Stimulated activated memory B cell treated with anti-CD40 and anti-IgM and Interleukin-4, amounts not matched to agents 10 μg/mL and 1 μg/mL and 100 μg/mL, for 72 hours (primary cell): ENCODE data around the gene JARID2.

Experiments
- ATAC-seq: fragments of 150-1000 bp; cut with Tn5 transposase; 2 replicates; pipeline ENCODE4 v1.10.0; 2021
- H3K27ac Mint-ChIP-seq: one replicate; pipeline ENCODE4 v1.8.0; 2022; ENCODE audit warnings: mild to moderate bottlenecking, mixed read lengths
- H3K27me3 Mint-ChIP-seq: one replicate; pipeline ENCODE4 v1.8.0; 2022; ENCODE audit warnings: mixed read lengths
- H3K36me3 Mint-ChIP-seq: one replicate; pipeline ENCODE4 v1.8.0; 2022; ENCODE audit warnings: mixed read lengths
- H3K4me1 Mint-ChIP-seq: one replicate; pipeline ENCODE4 v1.8.0; 2022; ENCODE audit warnings: mixed read lengths
- H3K4me3 Mint-ChIP-seq: one replicate; pipeline ENCODE4 v1.8.0; 2022; ENCODE audit warnings: mild to moderate bottlenecking, moderate library complexity, mixed read lengths
- H3K9me3 Mint-ChIP-seq: one replicate; pipeline ENCODE4 v1.8.0; 2022; ENCODE audit warnings: mixed read lengths

Gene JARID2

DNA sequence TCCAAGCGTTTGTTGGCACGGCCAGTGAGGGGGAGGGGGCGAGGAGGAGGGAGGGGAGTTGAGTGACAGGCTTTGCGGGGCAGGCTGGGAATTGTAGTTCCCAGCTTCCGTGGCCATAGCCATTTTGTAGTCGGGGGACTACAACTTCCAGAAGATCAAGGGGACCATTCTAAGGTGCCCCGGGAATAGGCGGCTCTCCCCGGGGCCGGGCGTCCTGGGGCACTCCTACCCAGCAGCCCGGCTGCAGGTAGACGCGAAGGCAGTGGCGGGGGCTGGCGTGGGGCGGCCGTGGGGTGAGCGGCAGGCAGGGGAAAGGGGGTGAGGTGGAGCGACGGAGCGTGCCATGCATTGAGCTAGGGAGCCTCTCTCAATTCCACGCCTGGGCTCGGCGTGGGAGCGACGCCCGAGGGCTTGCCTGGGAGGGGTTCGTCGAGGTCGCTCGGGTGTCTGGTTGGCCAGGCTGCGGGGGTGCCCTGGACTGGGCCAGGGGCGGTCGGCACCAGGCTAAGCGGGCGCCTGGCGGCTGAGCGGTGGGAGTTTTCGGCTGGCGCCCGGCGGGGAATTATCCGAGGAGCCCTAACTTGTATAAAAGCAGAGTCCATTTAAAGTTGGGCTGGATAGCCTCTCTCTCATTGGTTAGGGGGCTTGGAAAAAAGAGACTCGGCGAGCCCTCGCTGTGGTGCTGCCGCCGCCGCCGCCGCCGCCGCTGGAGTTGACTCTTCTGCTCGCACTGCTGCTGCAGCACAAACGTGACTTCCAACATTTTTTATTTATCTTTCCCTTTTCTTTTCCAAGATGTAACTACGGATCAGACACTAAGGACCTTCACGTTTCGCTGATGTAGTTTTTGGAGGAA is at the start of gene JARID2:
JARID2 (plus strand) TSS at position 709 of the 856 bp plus-strand sequence. CDS start 471 bp downstream, outside the sequence.
- ATAC-seq = peak; percentile 84
- Mint-ChIP-seq H3K36me3 (peaks cover 5% of the 10 kb centered on the region), H3K27ac (peak within 1 kb of the TSS; percentile 98), H3K4me3 (peak within 1 kb of the TSS; percentile 99), H3K4me1 (peaks cover 34% of the 10 kb centered on the region), H3K9me3 (no peaks in the 10 kb centered on the region), H3K27me3 (no peaks in the 10 kb centered on the region)

DNA sequence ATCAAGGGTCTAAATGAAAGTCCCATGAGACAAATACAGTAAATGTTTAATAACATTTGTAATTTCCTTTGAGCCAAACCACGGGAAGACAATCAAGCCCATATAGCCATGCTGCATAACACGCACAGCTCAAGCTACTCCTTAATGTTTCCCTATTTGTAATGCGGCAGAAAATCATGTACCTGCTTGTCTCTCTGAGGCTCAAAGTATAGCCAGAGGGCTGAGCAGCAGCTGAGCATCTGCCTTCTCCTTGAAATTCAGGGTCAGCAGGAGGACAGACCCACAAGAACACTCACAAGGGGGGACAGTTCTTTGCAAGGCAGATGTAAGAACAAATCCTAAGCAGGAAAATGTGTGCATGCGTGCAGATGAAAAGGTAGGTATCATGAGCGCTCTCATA is 45.8 kb upstream of the JARID2 start:
- Mint-ChIP-seq H3K4me3 (no peak overlapping the region), H3K4me1 (no peaks in the 10 kb centered on the region), H3K36me3 (no peaks in the 10 kb centered on the region), H3K27ac (no peak overlapping the region), H3K27me3 (peaks cover 9% of the 10 kb centered on the region), H3K9me3 (no peaks in the 10 kb centered on the region)
- ATAC-seq = no peak

DNA sequence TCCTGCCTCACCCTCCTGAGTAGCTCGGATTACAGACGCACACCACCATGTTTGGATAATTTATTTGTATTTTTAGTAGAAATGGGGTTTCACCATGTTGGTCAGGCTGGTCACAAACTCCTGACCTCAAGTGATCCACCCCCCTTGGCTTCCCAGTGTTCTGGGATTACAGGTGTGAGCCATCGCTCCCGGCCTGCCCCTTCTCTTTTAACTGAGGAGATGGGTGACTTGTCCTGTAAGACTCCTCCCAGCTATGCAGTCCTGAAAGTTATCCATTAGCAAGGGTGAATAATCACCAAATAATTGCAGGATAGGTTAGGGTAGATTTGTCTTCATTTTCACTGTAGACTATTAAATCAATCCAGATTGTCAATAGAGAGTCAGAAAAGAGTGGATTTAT is 40.5 kb upstream of the JARID2 start:
- H3K36me3 Mint-ChIP-seq = no peaks in the 10 kb centered on the region
- peaks cover 9% of the 10 kb centered on the region for H3K27me3 Mint-ChIP-seq
- H3K4me3 Mint-ChIP-seq = no peak overlapping the region
- H3K4me1 Mint-ChIP-seq = peaks cover 6% of the 10 kb centered on the region
- no peak for ATAC-seq
- no peak overlapping the region for H3K27ac Mint-ChIP-seq
- H3K9me3 Mint-ChIP-seq = no peaks in the 10 kb centered on the region

DNA sequence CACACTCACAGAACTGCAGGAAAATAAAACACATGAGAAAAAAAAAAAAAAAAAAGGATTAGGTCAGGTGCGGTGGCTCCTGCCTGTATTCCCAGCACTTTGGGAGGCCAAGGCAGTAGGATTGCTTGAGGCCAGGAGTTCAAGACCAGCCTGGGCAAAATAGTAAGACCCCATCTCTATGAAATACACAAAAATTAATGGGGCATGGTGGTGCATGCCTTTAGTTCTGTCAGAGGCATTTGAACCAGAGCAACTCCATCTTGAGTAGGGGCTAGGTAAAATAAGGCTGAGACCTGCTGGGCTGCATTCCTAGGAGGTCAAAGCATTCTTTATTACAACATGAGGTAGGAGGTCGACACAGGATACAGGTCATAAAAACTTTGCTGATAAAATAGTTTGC is 39.0 kb upstream of the JARID2 start:
- H3K36me3 Mint-ChIP-seq = no peaks in the 10 kb centered on the region
- no peak overlapping the region for H3K4me3 Mint-ChIP-seq
- H3K27ac Mint-ChIP-seq = no peak overlapping the region
- no peaks in the 10 kb centered on the region for H3K9me3 Mint-ChIP-seq
- H3K27me3 Mint-ChIP-seq = peaks cover 9% of the 10 kb centered on the region
- no peak for ATAC-seq
- peaks cover 6% of the 10 kb centered on the region for H3K4me1 Mint-ChIP-seq

DNA sequence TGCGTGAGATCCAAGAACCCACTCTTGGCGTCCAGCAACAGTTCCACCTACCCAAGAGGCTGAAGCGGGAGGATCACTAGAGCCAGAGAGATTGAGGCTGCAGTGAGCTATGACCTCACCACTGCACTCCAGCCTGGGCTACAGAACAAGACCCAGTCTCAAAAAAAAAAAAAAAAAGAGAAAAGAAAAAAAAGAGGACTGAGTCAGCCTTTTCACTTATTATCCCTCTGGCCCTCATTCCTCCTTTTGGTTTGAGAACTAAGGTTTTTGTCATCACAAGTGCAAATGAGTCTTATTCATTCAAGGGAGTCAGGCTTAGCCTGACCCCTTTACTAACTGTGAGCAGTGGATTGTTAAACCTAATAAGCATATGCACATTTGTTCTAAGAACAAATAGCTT is 37.9 kb upstream of the JARID2 start:
- ATAC-seq = no peak
- no peak overlapping the region for H3K4me3 Mint-ChIP-seq

DNA sequence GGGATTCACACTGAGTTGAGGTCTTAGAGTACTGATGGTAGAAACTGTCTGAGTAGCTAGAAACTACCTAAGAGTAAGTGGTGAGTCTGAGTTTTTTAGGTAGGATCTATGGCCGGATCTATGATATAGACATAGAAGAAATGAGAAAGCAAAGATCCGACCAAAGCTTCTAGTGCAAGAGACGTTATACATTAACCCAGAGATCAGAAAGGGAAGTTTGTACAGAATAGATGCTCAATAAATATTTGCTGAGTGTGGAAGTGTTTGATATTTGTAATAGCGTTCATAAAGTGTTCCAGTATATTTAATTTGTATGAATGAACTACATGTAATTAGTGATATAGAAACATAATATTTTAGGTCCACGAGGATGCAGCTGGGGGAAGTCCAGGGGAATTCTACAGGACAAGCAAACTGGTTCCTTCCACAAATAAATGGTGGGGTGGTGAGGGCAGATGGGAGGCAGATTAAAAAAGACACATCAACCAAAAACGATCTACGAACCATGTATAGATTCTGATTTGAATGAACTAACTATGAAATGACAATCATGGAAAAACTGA is 31.9 kb upstream of the JARID2 start:
- no peaks in the 10 kb centered on the region for H3K9me3 Mint-ChIP-seq
- peaks cover 16% of the 10 kb centered on the region for H3K4me1 Mint-ChIP-seq
- no peak overlapping the region for H3K4me3 Mint-ChIP-seq
- H3K27ac Mint-ChIP-seq = peak overlapping the region; percentile 37
- H3K36me3 Mint-ChIP-seq = no peaks in the 10 kb centered on the region
- ATAC-seq = no peak
- H3K27me3 Mint-ChIP-seq = no peaks in the 10 kb centered on the region

More for the DNA sequence above, 37.9 kb upstream of the JARID2 start:
- Mint-ChIP-seq H3K36me3 (no peaks in the 10 kb centered on the region), H3K27me3 (peaks cover 1% of the 10 kb centered on the region), H3K9me3 (no peaks in the 10 kb centered on the region), H3K27ac (no peak overlapping the region), H3K4me1 (peaks cover 6% of the 10 kb centered on the region)

DNA sequence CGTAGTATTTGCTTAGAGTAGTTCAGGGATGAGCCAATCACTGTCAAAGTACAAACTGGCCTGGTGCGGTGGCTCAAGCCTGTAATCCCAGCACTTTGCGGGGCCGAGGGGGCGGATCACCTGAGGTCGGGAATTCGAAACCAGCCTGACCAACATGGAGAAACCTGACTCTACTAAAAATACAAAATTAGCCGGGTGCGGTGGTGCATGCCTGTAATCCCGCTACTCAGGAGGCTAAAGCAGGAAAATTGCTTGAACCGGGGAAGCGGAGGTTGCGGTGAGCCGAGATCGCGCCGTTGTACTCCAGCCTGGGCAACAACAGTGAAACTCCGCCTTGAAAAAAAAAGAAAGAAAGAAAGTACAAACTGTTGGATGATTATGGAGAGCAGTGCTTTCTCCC is 27.5 kb upstream of the JARID2 start:
- Mint-ChIP-seq H3K9me3 (no peaks in the 10 kb centered on the region), H3K27ac (no peak overlapping the region), H3K4me1 (peaks cover 22% of the 10 kb centered on the region), H3K36me3 (no peaks in the 10 kb centered on the region), H3K4me3 (no peak overlapping the region), H3K27me3 (no peaks in the 10 kb centered on the region)
- ATAC-seq = no peak

DNA sequence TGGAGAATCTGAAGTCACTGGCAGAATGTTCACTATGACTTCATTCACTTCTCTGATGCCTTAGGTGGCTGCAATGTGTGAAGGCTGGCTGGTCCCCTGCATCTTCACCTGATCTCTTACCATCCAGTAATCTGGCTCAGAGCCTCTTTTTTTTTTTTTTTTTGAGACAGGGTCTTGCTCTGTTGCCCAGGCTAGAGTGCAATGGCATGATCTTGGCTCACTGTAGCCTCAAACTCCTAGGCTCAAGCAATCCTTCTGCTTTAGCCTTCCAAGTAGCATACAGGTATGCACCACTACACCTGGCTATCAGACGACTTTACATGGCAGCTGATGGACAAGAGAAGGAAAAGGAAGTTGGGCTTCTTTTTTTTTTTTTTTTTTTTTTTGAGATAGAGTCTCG is 25.8 kb upstream of the JARID2 start:
- ATAC-seq = no peak
- H3K36me3 Mint-ChIP-seq = no peaks in the 10 kb centered on the region
- peaks cover 13% of the 10 kb centered on the region for H3K4me1 Mint-ChIP-seq
- H3K4me3 Mint-ChIP-seq = no peak overlapping the region
- H3K9me3 Mint-ChIP-seq = no peaks in the 10 kb centered on the region
- H3K27ac Mint-ChIP-seq = no peak overlapping the region
- H3K27me3 Mint-ChIP-seq = no peaks in the 10 kb centered on the region

DNA sequence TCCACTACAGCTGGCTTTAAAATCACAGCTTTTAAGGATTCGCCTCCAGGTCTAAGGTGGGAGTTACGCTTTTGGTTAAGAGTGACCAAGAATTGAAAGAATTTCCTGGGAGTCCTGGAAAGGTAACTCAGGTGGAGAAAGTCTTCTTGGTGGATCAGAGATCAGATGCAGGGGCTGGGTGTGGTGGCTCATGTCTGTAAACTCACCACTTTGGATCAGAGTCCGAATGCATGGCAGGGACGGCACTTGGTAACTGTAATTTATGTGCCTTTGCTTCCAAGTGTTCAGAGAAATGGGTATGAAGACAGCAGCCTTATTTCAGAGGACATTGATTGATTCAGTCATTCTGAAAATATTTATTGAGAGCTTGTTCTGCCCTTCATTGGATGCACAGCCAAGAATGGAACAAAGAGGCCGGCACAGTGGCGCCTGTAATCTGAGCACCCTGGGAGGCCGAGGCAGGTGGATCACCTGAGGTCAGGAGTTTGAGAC is 18.0 kb upstream of the JARID2 start:
- peaks cover 12% of the 10 kb centered on the region for H3K4me1 Mint-ChIP-seq
- no peak overlapping the region for H3K27ac Mint-ChIP-seq
- H3K4me3 Mint-ChIP-seq = no peak overlapping the region
- no peaks in the 10 kb centered on the region for H3K9me3 Mint-ChIP-seq
- no peaks in the 10 kb centered on the region for H3K36me3 Mint-ChIP-seq
- no peaks in the 10 kb centered on the region for H3K27me3 Mint-ChIP-seq
- no peak for ATAC-seq

DNA sequence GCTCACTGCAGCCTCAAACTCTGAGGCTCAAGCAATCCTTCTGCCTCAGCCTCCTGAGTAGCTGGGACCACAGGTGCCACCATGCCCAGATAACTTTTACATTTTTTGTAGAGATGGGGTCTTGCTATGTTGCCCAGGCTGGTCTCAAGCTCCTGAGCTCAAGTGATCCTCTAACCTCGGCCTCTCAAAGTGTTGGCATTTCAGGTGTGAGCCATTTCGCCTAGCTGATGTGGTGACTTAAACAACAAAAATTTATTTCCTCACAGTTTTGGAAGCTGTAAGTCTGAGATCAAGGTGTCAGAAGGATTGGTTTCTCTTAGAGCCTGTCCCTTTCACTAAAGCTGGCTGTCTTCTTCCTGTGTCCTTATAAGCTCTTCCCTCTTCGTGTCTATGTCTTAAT is 15.0 kb upstream of the JARID2 start:
- H3K27me3 Mint-ChIP-seq = no peaks in the 10 kb centered on the region
- H3K4me3 Mint-ChIP-seq = no peak overlapping the region
- no peak for ATAC-seq
- no peak overlapping the region for H3K27ac Mint-ChIP-seq
- H3K9me3 Mint-ChIP-seq = no peaks in the 10 kb centered on the region
- no peaks in the 10 kb centered on the region for H3K36me3 Mint-ChIP-seq
- H3K4me1 Mint-ChIP-seq = peaks cover 6% of the 10 kb centered on the region

DNA sequence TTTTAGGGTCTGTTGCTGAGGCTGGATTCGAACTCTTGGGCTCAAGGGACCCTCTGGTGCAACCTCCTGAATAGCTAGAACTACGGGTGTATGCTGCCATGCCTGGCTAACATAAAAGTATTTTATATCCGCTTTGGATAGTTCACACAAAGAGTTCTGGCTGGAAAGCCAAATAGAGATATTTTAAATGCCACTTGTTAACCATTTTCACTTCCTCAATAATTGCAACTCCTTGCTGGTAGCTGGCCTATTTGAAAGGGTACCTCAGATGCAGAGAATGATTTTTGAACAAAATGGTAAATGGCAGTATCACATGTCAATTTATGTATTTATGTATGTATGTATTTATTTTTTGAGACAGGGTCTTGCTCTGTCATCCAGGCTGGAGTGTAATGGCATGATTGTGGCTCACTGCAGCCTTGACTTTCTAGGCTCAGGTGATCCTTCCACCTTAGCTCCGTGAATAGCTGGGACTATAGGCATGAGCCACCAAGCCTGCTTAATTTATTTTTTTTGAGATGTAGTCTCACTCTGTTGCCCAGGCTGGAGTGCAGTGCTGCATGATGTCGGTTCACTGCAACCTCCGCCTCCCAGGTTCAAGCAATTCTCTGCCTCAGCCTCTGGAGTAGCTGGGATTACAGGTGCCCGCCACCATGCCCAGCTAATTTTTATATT is 12.9 kb upstream of the JARID2 start:
- Mint-ChIP-seq H3K36me3 (no peaks in the 10 kb centered on the region), H3K27me3 (no peaks in the 10 kb centered on the region), H3K9me3 (no peaks in the 10 kb centered on the region), H3K27ac (no peak overlapping the region), H3K4me3 (no peak overlapping the region), H3K4me1 (peaks cover 6% of the 10 kb centered on the region)
- peak; percentile 74 for ATAC-seq

DNA sequence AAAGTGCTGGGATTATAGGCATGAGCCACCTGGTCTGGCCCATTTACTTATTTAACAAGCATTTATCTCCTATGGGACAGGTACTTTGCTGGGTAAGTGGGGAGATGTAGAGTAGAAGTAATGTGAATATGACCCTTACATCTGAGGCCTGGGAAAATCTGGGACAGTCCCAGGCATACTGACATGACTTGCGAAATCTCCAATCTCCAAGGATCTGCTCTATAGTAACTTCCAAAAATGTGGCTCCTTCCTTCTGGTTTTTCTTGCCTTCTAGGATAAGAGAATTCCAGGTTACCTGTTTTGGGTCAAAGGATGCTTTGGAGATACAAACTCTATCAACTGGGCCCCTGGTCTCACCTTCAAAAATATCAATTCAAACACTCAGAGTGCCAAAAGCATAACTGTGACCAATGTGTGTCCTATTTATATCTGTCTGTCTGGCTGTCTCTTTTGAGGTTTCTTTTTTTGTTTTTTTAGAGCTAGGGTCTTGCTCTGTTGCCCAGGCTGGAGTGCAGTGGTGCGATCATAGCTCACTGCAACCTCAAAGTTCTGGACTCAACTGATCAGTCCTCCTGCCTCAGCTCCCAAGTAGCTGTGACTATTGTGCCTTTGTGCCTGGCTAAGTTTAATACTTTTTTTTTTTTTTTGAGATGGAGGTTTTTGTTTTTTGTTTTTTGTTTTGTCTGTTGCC is 11.7 kb upstream of the JARID2 start:
- Mint-ChIP-seq H3K27me3 (no peaks in the 10 kb centered on the region), H3K27ac (no peak overlapping the region), H3K4me3 (no peak overlapping the region), H3K36me3 (no peaks in the 10 kb centered on the region), H3K4me1 (peaks cover 6% of the 10 kb centered on the region), H3K9me3 (no peaks in the 10 kb centered on the region)
- no peak for ATAC-seq

DNA sequence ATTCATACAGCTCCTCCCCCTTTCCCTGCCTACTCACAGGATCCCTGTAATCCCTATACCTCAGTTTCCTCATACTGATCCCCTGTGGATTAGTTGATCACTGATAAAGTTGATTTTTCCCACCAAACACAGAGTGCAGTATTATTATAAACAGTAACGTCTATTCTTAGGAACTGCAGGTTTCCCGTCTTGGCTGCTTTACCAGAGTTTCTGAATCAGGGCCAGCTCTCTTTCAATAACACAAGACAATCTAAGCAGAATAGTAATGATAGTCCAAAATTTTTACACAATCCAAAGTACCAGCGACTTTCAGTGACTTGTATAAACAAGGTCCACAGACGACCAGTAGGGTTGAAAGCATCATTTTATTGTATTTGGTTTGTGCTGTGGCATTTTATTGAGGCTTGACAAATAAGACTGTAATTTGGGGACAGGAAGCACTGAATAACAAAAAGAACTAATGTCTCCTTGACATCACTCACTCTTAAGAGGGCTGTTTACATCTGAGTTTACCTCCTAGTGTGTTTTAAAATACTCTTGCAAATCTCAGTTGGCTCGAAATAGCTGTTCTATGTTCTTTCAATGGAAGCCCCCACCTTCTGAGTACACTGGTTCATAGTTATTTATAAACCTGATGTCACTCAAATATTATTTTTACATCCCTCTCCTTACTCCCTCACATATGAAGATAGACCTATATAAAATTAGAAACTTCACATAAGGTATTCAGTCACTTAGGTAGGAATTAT is 6.1 kb upstream of the JARID2 start:
- no peaks in the 10 kb centered on the region for H3K9me3 Mint-ChIP-seq
- H3K36me3 Mint-ChIP-seq = no peaks in the 10 kb centered on the region
- H3K4me1 Mint-ChIP-seq = no peaks in the 10 kb centered on the region
- no peak for ATAC-seq
- no peak overlapping the region for H3K4me3 Mint-ChIP-seq
- H3K27ac Mint-ChIP-seq = no peak overlapping the region
- H3K27me3 Mint-ChIP-seq = no peaks in the 10 kb centered on the region

DNA sequence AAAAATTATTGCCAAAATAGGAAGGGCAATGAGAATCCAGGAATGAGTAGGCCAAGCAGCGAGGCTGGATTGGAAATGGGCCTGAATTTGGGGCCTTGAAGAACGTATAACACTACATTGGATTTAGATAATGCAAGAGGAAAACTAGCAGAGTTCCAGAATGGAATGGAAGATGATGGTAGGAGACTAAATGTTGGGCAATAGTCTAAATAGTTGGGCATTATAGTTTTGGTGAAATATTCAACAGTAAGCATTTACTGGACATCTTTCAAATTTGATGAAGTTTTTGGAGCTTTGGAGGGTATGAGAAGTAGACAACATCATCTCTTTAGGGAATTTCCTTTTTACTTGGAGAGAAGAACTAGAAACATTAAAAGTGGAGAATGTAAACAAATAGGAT is 3.4 kb upstream of the JARID2 start:
- peaks cover 5% of the 10 kb centered on the region for H3K36me3 Mint-ChIP-seq
- no peak overlapping the region for H3K27ac Mint-ChIP-seq
- H3K27me3 Mint-ChIP-seq = no peaks in the 10 kb centered on the region
- peaks cover 14% of the 10 kb centered on the region for H3K4me1 Mint-ChIP-seq
- H3K9me3 Mint-ChIP-seq = no peaks in the 10 kb centered on the region
- ATAC-seq = no peak
- no peak overlapping the region for H3K4me3 Mint-ChIP-seq
